IPS DF 6.9 (cell line): Measurements from ENCODE around the gene PODXL2.

Experiments used
- DNase-seq: peaks from one replicate; pipeline ENCODE4 v3.0.0-alpha.2; 2013; ENCODE audit warnings: low read depth, low spot score
- H3K27ac ChIP-seq: one replicate; pipeline ENCODE4 v1.5.1; 2013; ENCODE audit warnings: low read length, control low read depth
- H3K27me3 ChIP-seq: 2 replicates; pipeline ENCODE4 v1.6.1; 2013; ENCODE audit warnings: mild to moderate bottlenecking, low read length; ENCODE audit not compliant: control insufficient read depth, insufficient read depth
- H3K36me3 ChIP-seq: 2 replicates; pipeline ENCODE4 v1.6.1; 2013; ENCODE audit warnings: low read length; ENCODE audit not compliant: control insufficient read depth, insufficient read depth
- H3K4me1 ChIP-seq: 2 replicates; pipeline ENCODE4 v1.6.1; 2013; ENCODE audit warnings: low read length; ENCODE audit not compliant: control insufficient read depth, insufficient read depth
- H3K4me3 ChIP-seq: 2 replicates; pipeline ENCODE4 v1.5.1; 2013; ENCODE audit warnings: mild to moderate bottlenecking, low read length
- H3K9me3 ChIP-seq: 2 replicates; pipeline ENCODE4 v1.6.1; 2013; ENCODE audit warnings: low read length, inconsistent platforms; ENCODE audit not compliant: control insufficient read depth, insufficient read depth
- WGBS: extraction: QIAGEN DNeasy Blood & Tissue Kit; methylation state at CpG from one replicate; pipeline ENCODE4 v1.1.7; 2013; ENCODE audit warnings: mixed read lengths, missing lambda C conversion rate; ENCODE audit not compliant: insufficient read length, insufficient coverage; 5-methylcytosine and 5-hydroxymethylcytosine counted together

PODXL2 gene

GRCh38 chr3:127717357-127718244, 88.6 kb downstream of the PODXL2 start:
- Histone ChIP-seq H3K4me3 (no peak overlapping the region), H3K27ac (no peak overlapping the region), H3K9me3 (no peaks in the 10 kb centered on the region), H3K36me3 (no peaks in the 10 kb centered on the region), H3K4me1 (0 out of 2 replicates have a peak, but pooled peaks cover 1% of the 10 kb centered on the region), H3K27me3 (no peaks in the 10 kb centered on the region)
- no CpG with 5 or more reads among the region's 14 CpGs for WGBS
- DNase-seq: no peak

GRCh38 chr3:127718245-127718915, 89.4 kb downstream of the PODXL2 start:
- Histone ChIP-seq H3K27me3 (no peaks in the 10 kb centered on the region), H3K36me3 (no peaks in the 10 kb centered on the region), H3K27ac (no peak overlapping the region), H3K9me3 (no peaks in the 10 kb centered on the region), H3K4me3 (no peak overlapping the region), H3K4me1 (0 out of 2 replicates have a peak, but pooled peaks cover 1% of the 10 kb centered on the region)
- no CpG with 5 or more reads among the region's 7 CpGs for WGBS
- DNase-seq: no peak

GRCh38 chr3:127718916-127719290, 89.9 kb downstream of the PODXL2 start:
- no peak for DNase-seq
- no peaks in the 10 kb centered on the region for H3K36me3 ChIP-seq
- H3K4me1 ChIP-seq: 0 out of 2 replicates have a peak, but pooled peaks cover 1% of the 10 kb centered on the region
- no peaks in the 10 kb centered on the region for H3K27me3 ChIP-seq
- H3K27ac ChIP-seq: no peak overlapping the region
- H3K9me3 ChIP-seq: no peaks in the 10 kb centered on the region
- H3K4me3 ChIP-seq: no peak overlapping the region
- no CpG with 5 or more reads among the region's 3 CpGs for WGBS

GRCh38 chr3:127719369-127719768, 90.4 kb downstream of the PODXL2 start:
- WGBS: no CpG with 5 or more reads among the region's 8 CpGs
- no peak overlapping the region for H3K27ac ChIP-seq
- no peaks in the 10 kb centered on the region for H3K36me3 ChIP-seq

GRCh38 chr3:127720161-127720823, 91.3 kb downstream of the PODXL2 start:
- Histone ChIP-seq H3K27ac (no peak overlapping the region), H3K36me3 (no peaks in the 10 kb centered on the region), H3K27me3 (no peaks in the 10 kb centered on the region), H3K4me1 (0 out of 2 replicates have a peak, but pooled peaks cover 1% of the 10 kb centered on the region), H3K9me3 (no peaks in the 10 kb centered on the region), H3K4me3 (no peak overlapping the region)
- no CpG with 5 or more reads among the region's 15 CpGs for WGBS
- no peak for DNase-seq

More at GRCh38 chr3:127719369-127719768, 90.4 kb downstream of the PODXL2 start:
- no peaks in the 10 kb centered on the region for H3K9me3 ChIP-seq
- H3K27me3 ChIP-seq: no peaks in the 10 kb centered on the region
- no peak overlapping the region for H3K4me3 ChIP-seq
- H3K4me1 ChIP-seq: 0 out of 2 replicates have a peak, but pooled peaks cover 1% of the 10 kb centered on the region
- no peak for DNase-seq

GRCh38 chr3:127720985-127721935, 92.3 kb downstream of the PODXL2 start:
- DNase-seq: no peak
- WGBS: no CpG with 5 or more reads among the region's 17 CpGs

GRCh38 chr3:127722091-127722784, 93.3 kb downstream of the PODXL2 start:
- DNase-seq: no peak
- no peaks in the 10 kb centered on the region for H3K36me3 ChIP-seq
- H3K27ac ChIP-seq: no peak overlapping the region
- H3K4me3 ChIP-seq: no peak overlapping the region
- no peaks in the 10 kb centered on the region for H3K27me3 ChIP-seq
- WGBS: no CpG with 5 or more reads among the region's 13 CpGs
- no peaks in the 10 kb centered on the region for H3K9me3 ChIP-seq
- 0 out of 2 replicates have a peak, but pooled peaks cover 1% of the 10 kb centered on the region for H3K4me1 ChIP-seq

More at GRCh38 chr3:127720985-127721935, 92.3 kb downstream of the PODXL2 start:
- Histone ChIP-seq H3K36me3 (no peaks in the 10 kb centered on the region), H3K9me3 (no peaks in the 10 kb centered on the region), H3K27me3 (no peaks in the 10 kb centered on the region), H3K4me3 (no peak overlapping the region), H3K27ac (no peak overlapping the region), H3K4me1 (0 out of 2 replicates have a peak, but pooled peaks cover 1% of the 10 kb centered on the region)
